ENCODE results near the gene LHX4.

DNA sequence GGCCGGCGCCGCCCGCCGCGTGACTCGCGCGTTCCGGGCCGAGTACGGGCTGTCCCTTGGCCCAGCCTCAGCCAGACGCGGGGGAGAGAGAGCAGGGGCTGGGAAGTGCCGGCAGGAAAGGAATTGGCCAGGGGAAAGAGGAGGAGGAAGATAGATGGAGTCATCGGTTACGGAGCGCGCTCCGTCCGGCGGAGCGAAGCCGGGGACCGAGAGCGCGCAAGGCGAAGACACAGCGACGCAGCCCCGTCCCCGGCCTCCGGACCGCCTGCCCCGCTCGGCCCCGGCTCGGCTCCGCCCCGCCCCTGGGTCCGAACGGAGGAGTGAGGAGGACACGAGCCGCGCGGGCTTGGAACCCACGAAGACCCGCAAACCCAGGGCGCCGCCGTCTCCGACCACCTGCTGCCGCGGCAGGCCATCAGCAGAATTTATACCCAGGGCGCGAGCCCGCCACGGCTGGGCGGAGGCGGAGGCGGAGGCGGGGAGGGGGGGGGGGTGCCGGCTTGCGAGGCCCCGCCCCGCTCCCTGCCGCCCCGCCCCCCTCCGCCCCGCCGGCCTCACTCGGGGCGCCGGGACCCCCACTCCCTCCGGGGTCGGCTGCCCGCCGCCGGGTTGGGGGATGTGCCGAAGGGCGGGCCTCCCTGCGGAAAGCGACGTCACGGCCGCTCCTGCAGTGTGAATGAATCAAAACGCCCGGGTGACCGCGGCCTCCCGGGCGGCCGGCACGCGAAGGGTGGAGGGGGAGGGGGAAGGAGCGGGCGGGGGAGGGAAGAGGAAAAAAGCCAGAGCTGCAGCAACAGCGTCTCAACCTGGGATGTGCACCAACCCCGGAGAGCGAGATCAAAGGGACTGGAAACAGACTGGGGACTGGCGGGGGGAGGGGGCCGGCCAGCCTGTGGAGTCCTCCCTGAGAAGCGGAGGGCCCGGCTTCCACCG is at the start of gene LHX4:
- TF ChIP-seq CTCF (conservative IDR thresholded peaks at IDR 0.05; ENCODE audit: low read depth, low read length), result no peak
- TF ChIP-seq NFE2L2 (IDR thresholded peaks at IDR 0.05; ENCODE audit: low read depth, low read length), result no peak
- no peak for TF ChIP-seq SMC3 (IDR thresholded peaks at IDR 0.05; ENCODE audit: low read depth, low read length)
- no peak for TF ChIP-seq USF2 (IDR thresholded peaks at IDR 0.05; ENCODE audit: low read depth, low read length)
- no peak for TF ChIP-seq POLR2A (IDR thresholded peaks at IDR 0.05; ENCODE audit: low read depth, low read length)
- TF ChIP-seq RAD21 (IDR thresholded peaks at IDR 0.05; ENCODE audit: low read length), result no peak
- TF ChIP-seq FOS (IDR thresholded peaks at IDR 0.05; ENCODE audit: low read depth, low read length), result no peak
- TF ChIP-seq MAFK (IDR thresholded peaks at IDR 0.05; ENCODE audit: low read depth, low read length), result no peak

All from IMR-90 (cell line).